Activated gamma-delta T cell treated with Interleukin-2 at 50 U/mL for 16 hours (primary cell): ENCODE results near the gene TGM2.

Experiments
- DNase-seq: peaks from one replicate; pipeline ENCODE4 v3.0.0-alpha.2; 2020

The TGM2 gene

GRCh38 chr20:38175304-38176180 is 10.5 kb upstream of the TGM2 start:
- DNase-seq = no peak

DNA sequence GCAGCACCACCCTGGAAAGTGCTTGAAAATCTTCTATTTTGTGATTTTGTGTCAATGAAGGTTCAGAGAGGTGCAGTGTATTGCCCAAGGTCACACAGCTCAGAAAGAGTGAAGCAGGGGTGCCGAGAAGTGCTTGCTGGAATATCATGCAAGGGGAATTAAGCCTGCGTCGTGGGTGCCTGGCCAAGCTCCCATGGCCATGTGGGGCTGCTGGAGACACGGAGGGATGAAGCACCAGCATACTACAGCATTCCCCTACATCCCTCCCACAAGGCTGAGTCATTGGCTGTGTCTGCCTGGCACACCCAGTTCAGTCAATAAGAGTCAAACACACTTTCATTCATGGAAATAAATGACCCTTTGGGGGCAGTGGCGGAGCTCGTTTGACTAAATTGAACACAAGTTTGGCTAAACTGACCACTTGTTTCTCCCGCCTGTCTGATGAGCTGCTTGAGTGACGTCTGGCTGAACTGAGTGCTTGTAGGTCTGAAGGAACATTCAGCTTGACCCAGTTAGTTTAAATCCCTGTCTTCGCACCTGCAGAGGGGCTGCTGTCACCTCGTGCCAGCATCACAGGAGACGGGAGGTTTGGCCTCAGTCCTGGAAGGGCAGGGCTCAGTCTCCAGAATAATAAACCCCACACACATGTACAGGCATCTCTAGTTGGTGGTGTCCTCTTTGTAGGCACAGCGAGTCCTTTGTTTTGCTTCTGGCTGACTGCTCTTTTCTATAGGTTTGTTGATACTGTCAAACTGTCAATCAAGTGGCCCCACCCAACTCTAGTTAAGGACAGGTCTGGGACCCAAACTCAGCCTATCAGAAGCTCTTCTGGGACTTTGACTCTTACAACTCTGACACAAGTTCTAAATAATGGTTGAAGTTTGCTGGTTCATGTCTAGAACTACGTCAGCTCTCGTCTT is 8.4 kb upstream of the TGM2 start:
- DNase-seq = no peak

- DNase-seq = no peak
Observed at GRCh38 chr20:38172408-38172807, 7.3 kb upstream of the TGM2 start.

DNA sequence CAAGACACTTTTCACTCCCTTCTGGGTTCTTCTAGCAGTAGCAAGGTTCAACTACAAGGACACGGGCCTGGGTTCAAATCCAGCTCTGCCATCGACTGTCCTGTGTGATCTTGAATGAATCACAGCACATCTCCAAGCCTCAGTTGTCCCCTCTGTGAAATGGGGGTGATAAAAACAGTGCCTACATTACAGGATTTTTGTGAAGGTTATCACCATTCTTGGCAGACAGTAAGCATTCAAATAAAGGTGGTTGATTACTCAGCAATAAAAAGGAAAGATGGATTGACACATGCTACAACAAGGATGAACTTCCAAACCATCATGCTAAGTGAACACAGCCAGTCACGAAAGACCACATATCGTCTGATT is 6.6 kb upstream of the TGM2 start:
- no peak for DNase-seq

DNA sequence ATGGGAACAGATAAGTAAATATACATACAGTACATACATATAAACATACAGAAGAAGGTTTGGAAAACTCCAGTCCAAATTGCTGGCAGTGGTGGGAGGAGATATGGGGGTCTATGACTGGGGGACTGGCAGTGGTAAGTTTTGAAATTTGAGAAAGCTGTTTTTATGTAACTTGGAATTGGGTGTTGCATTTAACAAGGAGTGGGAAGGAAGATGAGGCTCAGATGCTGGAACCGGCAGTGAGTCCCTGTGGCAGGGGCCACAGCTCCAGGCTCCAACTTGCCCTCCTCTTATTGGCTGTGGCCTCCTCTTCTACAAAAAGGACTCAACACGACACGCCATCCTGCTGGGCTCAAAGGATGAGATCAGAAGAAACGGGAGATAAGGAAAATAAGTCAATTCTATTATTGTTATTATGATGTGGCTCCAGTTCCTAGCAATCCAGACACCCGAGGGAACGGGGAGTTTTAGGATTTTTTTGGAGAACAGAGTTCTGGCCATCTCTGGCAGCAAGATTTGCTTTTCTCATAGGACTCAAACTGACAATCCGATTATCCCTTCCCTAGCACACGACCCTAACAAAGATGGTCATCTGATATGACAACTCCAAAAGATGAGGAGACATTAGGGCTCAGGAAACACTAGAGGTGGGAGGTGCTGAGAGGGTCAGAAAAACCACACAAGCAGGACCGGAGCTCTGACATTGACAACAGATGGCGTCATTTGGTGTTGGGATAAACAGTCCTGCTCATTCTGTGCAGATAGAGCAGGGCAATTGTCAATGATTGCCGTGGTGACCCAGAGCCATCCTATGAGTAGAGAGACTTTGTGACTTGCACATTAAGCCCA is 6.0 kb upstream of the TGM2 start:
- no peak for DNase-seq

DNA sequence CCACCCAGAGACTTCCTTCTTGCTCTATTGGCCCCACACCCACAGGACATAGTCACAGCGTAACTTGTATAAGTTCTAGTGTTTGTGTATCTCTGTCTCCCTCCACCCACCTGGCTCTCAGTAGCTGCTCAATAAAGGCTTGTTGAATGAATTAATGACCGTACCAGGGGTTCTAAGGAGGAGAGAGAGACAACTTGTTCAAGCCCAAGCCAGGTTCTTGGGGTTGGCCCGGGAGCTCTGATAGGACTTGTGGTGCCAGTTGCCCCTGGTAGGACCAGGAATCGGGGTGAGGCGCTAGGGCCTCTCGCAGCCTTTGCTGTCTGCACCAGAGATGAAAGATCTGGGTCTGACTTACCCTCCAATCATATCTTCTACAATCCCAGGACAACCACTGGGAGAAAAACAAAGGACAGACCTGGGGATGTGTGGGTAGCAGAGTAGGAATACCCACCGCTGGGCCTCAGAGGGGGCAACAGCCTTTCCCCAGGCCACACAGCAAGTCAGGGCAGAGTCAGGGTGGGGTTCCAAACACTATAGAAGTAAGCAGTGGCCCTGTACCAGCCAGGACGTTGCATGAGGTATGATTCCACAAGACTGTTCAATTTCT is 5.3 kb upstream of the TGM2 start:
- no peak for DNase-seq

DNA sequence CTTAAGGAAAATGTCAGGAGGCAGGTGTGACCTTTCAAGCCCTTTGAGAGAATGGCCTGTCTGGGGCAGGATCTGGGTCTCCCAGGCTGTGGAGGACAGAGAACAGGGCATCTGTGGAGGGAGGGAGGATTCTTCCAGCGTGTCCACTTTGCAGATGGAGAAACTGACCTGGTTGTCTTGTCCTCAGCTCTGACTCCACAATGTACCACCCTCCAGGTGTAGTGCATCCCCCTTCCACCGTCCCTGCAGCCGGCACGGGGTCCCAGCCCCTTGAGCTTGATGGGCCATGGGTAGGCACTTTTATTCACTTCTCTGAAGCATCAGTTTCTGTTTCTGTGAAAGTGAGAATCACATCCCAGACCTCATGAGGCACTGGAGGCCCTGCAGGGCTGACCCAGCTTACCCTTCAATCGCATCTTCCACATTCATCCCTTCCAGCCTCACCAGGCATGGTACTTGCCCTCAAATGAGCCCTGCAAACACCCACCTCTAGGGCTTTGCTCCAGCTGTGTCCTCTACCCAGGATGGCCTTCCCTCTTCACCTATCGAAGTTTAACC is 4.6 kb upstream of the TGM2 start:
- no peak for DNase-seq

DNA sequence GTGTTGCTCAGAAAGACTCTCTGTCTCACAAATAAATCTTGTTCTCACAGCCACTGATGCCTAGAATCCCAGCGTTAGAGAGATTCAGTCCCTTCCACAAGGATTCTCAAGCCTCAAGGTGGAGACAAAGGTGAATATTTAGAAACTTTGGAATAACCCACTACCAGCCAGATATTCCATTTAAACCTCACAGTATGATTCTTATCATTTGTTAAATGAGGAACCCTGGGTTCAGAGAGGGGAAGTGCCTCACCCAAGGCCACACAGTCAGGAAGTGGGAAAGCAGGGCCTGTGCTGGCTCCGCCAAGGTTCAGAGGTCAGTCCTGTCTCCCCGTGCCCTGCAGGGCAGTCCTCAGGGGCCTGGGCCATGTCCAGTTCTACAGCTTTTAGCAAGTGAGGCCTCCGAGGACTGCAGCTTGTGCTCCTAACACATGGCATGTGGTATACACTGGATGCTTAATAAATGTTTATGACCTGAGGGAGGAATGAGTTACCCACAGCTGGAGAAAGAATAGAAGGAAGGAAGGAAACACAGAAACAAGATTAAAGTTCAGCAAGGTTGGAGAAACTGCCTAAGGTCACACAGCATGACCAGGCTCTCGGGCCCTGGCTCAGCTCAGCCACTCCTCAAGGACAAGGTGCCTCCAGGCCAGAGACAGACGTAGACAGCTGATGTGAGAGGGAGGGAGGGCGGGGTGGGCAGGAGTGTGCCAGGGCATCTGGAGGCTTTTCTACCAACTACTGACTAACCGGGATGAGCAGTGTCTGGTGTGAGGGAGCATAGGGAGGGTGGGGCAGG is 3.9 kb upstream of the TGM2 start:
- DNase-seq = no peak

DNA sequence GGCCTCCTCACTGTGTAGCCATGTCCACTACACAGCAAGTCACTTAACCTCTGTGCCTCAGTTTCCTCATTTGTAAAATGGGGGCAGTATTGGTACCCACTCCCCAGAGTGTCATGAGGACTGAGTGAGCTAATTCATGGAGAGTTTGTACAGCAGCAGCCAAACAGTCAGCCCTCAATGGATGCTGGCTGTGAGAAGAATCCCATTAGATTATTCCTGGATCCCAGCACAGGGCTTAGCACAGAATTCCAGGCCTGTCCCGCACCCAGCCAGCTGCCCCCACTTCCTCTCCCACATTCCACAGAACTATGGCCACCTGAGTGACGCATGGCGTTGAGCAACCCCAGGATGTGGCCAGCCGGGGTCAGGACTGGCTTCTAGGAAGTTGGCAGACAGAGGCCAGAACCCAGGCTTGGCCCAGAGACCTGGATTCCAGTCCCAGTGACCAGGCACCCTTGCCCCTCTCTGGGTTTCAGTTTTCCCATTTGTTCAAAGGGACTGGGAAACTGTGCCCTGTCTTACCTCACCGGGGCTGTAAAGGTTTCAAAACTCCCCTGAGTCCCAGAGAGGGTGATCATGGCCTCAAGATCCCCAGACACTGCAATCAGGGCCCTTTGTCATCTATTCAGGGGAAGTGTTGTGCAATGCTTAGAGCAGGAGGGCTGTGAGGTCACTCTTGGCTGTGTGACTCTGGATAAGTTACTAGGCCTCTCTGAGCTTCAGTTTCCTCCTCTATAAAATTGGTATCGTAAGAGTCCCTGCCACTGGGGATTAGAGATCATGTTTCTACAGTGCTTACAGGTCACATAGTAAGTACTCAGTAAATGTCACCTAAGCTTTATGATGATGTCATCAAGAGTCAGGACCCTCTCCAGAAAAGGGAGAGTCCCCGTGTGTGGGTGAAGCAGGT is 3.0 kb upstream of the TGM2 start:
- no peak for DNase-seq

DNA sequence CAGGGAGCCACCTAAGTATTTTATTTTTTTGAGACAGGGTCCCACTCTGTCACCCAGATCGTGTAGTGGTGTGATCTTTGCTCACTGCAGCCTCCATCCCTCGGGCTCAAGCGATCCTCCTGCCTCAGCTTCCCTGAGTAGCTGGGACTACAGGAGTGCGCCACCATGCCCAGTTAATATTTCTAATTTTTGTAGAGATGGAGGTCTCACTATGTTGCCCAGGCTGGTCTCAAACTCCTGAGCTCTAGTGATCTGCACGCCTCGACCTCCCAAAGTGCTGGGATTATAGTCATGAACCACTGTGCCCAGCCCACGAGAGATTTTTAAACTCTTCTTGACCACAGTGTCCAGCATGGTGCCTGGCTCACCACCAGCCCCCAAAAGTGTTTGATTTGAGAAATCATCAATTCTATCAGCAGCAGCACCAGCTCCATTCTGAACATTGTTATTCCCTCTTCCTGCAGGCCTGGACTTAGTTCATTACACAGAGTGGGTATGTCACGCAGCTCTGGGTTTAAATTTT is 2.3 kb upstream of the TGM2 start:
- DNase-seq = no peak

GRCh38 chr20:38166703-38167233 is 1.7 kb upstream of the TGM2 start:
- no peak for DNase-seq

- no peak for DNase-seq
Observed at GRCh38 chr20:38165966-38166702, 1.1 kb upstream of the TGM2 start.

- DNase-seq = no peak
Observed at GRCh38 chr20:38164624-38165088, 414 bp downstream of the TGM2 start.

- no peak for DNase-seq
Observed at GRCh38 chr20:38164069-38164468, 1.0 kb downstream of the TGM2 start.

DNA sequence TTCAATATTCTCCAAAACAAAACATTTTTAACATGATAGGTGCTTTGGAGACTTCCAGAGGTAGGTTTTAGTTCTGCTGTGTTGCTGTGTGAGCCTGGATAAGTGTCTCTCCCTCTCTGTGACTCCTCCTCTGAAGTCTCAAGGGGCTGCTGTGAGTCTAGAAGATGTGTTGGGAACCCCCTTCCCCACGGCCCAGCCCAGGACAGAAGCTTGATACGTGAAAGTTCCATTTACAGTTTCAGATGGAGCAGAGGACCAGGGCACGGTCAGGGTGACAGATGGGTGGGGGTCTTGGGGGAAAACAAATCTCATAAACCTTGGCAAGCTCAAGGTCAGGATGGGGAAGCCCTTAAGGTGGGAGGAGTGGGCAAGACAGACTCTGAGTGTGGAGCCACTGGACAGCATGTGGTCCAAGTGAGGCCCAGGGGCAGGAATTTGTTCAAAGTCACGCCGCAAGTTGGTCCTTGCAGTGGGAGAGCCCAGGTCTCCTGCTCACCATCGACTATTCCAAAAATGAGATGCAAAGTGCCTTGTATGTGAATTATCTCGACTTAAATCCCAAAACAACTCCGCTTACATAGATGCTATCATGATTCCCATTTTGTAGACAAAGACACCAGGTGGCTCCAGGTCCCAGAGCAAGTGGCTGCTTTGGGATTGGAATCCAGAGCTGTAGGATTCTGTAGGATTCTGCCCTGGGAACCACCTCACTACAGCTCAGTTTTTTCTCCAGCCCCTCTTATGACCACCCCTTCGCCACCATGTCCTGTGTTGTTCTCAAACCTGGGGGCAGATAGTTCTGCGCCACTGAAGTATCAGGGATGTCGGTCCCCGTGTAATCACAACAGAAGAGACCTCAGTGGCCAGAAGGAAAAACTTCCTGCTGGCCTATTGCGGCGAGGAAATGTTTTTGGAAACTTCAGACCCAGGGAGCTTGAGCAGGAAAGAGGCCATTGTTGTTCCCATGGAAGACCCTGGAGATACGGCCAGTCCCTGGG is 1.9 kb downstream of the TGM2 start:
- no peak for DNase-seq

- no peak for DNase-seq
Observed at GRCh38 chr20:38162149-38162548, 2.9 kb downstream of the TGM2 start.

DNA sequence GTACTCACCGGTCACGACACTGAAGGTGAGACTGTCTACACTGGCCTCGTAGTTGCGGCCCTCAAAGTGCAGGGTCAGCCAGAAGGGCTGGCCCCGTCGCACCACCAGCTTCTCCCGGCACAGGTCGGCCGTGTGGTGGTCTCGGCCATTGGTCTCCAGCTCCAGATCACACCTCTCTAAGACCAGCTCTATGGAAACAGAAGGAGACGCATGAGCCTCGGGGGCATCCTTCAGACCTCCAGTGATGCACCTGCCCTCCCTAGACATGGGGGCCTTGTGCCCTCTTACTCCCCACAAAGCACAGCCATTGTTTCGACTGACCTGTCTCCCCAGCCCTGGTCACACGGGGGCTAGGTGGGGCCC is 3.7 kb downstream of the TGM2 start:
- no peak for DNase-seq
